HG03354 (cell line): Measurements from ENCODE around the gene CPN1.
A peak's percentile ranks its signal among the peaks of the same experiment; 100 is the strongest.
"Not testable (repeated sequence)": the region's sequence is repeated elsewhere in the genome, so short reads cannot be mapped to it uniquely, and the experiment has no call there.

Source experiments
- ATAC-seq: cut with Tn5 transposase; IDR thresholded peaks from one replicate; pipeline ENCODE4 v1.9.1; 2021; ENCODE audit warnings: mild to moderate bottlenecking; ENCODE audit not compliant: unreplicated experiment, poor library complexity, severe bottlenecking

The CPN1 gene

DNA sequence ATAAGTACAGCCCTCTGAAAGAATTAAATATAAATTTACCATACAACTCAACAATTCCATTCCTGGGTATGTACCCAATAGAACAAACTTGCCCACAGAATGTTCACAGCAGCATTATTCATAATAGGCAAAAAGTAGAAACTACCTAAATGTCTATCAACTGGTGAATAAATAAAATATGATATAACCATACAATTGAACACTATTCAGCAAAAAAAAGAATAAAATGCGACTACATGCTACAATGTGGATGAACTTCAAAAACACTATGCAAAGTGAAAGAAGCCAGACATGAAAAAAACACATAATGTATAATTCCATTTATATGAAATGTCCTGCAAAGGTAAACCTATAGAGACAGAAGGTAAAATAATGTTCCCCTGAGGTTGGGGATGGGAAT, 2.0 kb upstream of the CPN1 start:
- ATAC-seq = no peak

GRCh38 chr10:100082276-100082675, 607 bp upstream of the CPN1 start:
- ATAC-seq = not testable (repeated sequence)

DNA sequence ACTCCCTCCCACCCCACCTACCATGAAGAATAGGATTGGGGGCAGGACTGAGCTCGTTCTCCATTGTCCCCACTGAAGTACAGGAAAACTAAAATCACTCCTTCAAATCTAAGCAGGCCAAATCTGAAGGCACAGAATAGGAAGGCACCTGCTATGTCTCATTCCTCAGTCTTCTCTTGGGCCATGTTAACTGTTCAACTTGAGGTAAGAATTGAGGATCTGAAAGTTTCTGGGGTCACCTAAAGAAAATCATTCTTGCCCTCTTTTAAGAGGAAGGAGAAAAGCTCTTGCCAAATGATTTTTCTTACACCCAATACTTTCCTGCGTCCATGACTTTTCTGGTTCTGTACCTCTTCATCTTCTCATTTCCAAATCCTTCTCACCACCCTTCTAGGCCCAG, 4.9 kb downstream of the CPN1 start:
- ATAC-seq = no peak

- ATAC-seq = no peak
These were observed 6.0 kb downstream of the CPN1 start for GRCh38 chr10:100075426-100076220.

DNA sequence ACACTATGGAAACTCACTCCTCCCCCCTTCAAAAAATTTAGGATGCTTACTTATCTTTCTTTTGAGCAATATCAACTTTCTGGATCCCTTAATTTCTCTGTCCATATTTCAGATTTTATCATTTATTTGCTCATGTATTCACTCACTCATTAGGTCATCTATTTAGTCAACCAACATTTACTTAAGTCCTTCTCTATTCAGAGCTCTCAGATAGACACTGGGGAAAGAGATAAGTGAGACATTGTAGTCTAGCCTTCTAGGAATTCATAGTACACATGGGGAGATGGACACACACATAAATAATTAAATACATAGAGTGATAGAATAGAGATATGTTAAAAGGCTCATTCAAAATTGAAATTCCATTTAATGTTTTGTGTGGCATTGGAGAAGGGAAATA, 9.2 kb downstream of the CPN1 start:
- no peak for ATAC-seq

- ATAC-seq = no peak
These were observed 10.1 kb downstream of the CPN1 start for GRCh38 chr10:100071529-100071928.

- no peak for ATAC-seq
These were observed 14.2 kb downstream of the CPN1 start for GRCh38 chr10:100067466-100067865.

DNA sequence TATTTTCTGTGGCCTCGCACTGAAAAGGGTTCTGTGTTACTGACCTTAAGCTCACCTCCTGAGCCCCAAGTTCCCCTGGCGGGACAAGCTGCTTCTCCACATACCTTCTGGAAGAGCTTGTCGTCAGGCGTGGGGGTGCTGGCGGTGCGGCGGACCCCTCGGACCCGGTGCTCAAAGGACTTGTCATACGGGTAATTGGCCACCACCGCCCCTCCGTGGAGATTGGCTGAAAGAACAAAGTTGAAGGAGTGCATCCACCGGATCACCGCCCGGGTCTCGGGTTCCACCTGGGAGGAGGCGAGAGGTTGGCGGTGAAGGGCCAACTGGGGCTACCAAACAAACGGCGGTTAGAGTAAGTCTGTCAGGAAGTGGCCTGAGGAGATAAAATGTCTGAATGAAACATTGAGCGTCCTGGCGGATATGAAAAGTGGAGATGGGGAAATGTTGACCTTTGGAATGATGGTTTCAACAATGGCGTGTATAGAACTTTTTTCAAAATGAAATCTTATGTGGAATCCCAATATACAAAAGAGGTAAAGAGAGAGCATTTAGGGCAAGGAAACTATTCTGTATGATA, 16.5 kb downstream of the CPN1 start:
- no peak for ATAC-seq

DNA sequence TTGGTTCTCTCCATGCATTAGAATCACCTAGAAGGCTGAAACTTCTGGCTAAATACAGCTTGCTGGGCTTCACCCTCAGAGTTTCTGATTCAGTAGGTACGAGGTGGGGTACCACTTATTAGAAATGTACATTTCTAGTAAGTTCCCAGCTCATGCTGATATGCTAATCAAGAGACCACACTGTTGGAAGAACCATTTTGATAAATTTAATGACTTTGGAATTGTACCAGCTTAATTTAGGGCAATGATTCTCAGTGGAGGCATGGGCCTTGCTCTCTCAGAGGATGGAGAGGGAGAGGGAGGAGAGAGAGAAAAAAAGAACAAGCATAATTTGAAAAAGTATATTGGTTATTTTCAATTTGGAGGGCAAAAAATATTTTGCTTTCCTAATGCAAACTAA, 20.3 kb downstream of the CPN1 start:
- ATAC-seq = no peak

DNA sequence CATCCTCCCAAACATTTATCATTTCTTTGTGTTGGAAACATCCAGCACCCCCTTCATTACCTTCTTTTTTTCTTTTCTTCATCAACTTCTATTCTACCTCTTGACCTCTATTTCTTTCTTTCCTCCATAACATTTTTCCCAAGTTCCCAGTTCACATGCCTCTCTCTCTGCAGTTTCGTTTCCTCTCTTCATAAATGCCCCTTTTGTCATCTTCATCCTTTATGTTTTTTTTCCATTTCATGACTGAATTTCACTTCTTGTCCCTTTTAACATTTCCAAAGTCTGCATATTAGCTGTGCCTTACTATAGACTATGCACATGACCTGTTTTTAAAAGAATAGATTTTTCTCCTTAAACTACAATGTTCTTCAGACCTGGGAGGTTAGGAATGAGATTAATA, 23.7 kb downstream of the CPN1 start:
- no peak for ATAC-seq

- no peak for ATAC-seq
These were observed 27.8 kb downstream of the CPN1 start for GRCh38 chr10:100053686-100054460.

- peak; percentile 75 for ATAC-seq
These were observed 35.6 kb downstream of the CPN1 start for GRCh38 chr10:100046021-100046486.

- ATAC-seq = no peak
These were observed 36.1 kb downstream of the CPN1 start for GRCh38 chr10:100045592-100045991.

DNA sequence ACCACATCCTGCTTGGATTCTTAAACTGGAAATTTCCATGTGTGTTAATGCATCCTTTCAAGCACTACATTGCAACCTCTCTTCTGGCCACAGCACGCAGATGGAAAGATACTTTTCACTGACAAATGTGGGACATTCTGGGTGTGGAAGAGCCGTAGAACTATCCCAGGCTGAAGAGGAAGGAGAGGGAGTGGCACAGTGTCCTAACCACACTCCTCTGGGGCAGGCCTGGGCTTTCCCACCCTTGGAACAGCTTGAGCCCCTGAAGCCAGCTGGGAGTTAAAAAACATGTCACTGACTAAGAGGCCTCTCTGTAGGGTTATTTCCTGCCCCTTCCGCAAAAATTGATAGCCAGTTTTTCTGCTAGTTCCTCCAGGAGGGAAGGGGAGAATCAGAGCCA, 37.9 kb downstream of the CPN1 start:
- no peak for ATAC-seq

- ATAC-seq = no peak
These were observed 38.3 kb downstream of the CPN1 start for GRCh38 chr10:100043344-100043743.

GRCh38 chr10:100041306-100042002, 40.2 kb downstream of the CPN1 start:
- no peak for ATAC-seq

DNA sequence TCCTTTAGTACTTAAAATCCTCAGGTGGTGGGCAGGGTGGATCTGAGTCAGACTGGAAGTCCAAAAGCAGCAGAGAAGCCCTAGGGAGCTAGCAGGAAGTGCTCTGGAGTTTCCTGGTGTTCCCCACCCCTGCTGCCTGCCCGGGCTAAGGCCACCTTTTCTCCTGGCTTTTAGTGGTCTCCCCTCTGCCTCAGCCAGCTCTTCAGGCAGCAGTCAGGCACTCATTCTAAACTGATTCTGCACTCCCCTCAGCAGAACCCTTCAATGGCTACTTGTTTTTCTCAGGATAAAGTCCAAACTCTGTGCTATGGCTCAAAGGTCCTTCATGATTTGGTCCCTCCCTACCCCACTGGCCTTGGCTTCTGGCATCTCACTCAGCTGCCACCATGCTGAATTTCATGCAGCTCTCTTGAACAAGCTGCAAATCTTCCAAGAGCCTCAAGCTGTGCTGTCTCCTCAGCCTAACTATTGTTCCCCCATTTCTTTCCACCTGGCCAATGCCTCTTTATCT, 43.1 kb downstream of the CPN1 start:
- ATAC-seq = no peak

GRCh38 chr10:100037758-100038315, 43.8 kb downstream of the CPN1 start:
- ATAC-seq = no peak

- ATAC-seq = no peak
These were observed 44.8 kb downstream of the CPN1 start for GRCh38 chr10:100036850-100037249.
